GM23338 (cell line): ENCODE results near the gene RPS8. TPM values are rescaled to one million over a fixed set of nuclear protein-coding genes. Genes with fewer than 3 reads are reported as not detected.

Experiments
- ATAC-seq: fragments of 200-7000 bp; cut with Tn5 transposase; 3 replicates; pipeline ENCODE4 v1.9.1; 2020
- DNase-seq: peaks from one replicate; pipeline ENCODE4 v3.0.0-alpha.2; 2015; ENCODE audit warnings: low spot score
- H2AFZ ChIP-seq: fragments of 200-600 bp; sonication (generic); 2 replicates; pipeline ENCODE4 v1.8.0; 2016; ENCODE audit warnings: antibody characterized with exemption, mild to moderate bottlenecking, moderate library complexity
- H3F3A ChIP-seq: fragments of 200-600 bp; sonication (generic); replicated peaks from 2 replicates; pipeline ENCODE4 v1.8.0; 2017; ENCODE audit warnings: antibody characterized with exemption, mixed run types, low read depth
- H3K27ac ChIP-seq: fragments of 200-600 bp; sonication (generic); 2 replicates; pipeline ENCODE4 v1.6.1; 2016; ENCODE audit warnings: low read depth
- H3K27me3 ChIP-seq: fragments of 200-600 bp; sonication (generic); 2 replicates; pipeline ENCODE4 v1.8.0; 2016; ENCODE audit warnings: mild to moderate bottlenecking, mixed run types, moderate library complexity; ENCODE audit not compliant: insufficient read depth
- H3K36me3 ChIP-seq: fragments of 200-600 bp; sonication (generic); 2 replicates; pipeline ENCODE4 v1.8.0; 2016; ENCODE audit warnings: mild to moderate bottlenecking; ENCODE audit not compliant: insufficient read depth
- H3K4me1 ChIP-seq: fragments of 200-600 bp; sonication (generic); 2 replicates; pipeline ENCODE4 v1.8.0; 2016; ENCODE audit warnings: mild to moderate bottlenecking, moderate library complexity; ENCODE audit not compliant: insufficient read depth
- H3K4me2 ChIP-seq: fragments of 200-600 bp; sonication (generic); 2 replicates; pipeline ENCODE4 v1.7.1; 2017; ENCODE audit warnings: mixed run types
- H3K4me3 ChIP-seq: fragments of 200-600 bp; sonication (generic); 2 replicates; pipeline ENCODE4 v1.6.1; 2016; ENCODE audit warnings: mixed run types
- H3K79me2 ChIP-seq: fragments of 200-600 bp; sonication (generic); replicated peaks from 2 replicates; pipeline ENCODE4 v1.8.0; 2017; ENCODE audit warnings: mild to moderate bottlenecking; ENCODE audit not compliant: insufficient read depth
- H3K9me2 ChIP-seq: fragments of 200-600 bp; sonication (generic); 2 replicates; pipeline ENCODE4 v1.8.0; 2017; ENCODE audit not compliant: insufficient read depth
- H4K20me1 ChIP-seq: fragments of 200-600 bp; sonication (generic); replicated peaks from 2 replicates; pipeline ENCODE4 v1.8.0; 2017; ENCODE audit warnings: mild to moderate bottlenecking; ENCODE audit not compliant: insufficient read depth
- H3K27ac Mint-ChIP-seq: 2 replicates; pipeline ENCODE4 v1.8.0; 2020; ENCODE audit warnings: inconsistent platforms, mild to moderate bottlenecking, moderate library complexity, mixed read lengths
- H3K27me3 Mint-ChIP-seq: 3 replicates; pipeline ENCODE4 v1.8.0; 2022; ENCODE audit warnings: low read depth, mild to moderate bottlenecking, moderate library complexity, mixed read lengths, inconsistent platforms; ENCODE audit not compliant: insufficient read depth, poor library complexity
- H3K36me3 Mint-ChIP-seq: 3 replicates; pipeline ENCODE4 v1.8.0; 2021; ENCODE audit warnings: low read depth, mild to moderate bottlenecking, inconsistent platforms, moderate library complexity, mixed read lengths
- H3K4me1 Mint-ChIP-seq: 3 replicates; pipeline ENCODE4 v1.8.0; 2020; ENCODE audit warnings: mild to moderate bottlenecking, inconsistent platforms, mixed read lengths
- H3K4me3 Mint-ChIP-seq: 3 replicates; pipeline ENCODE4 v1.8.0; 2021; ENCODE audit warnings: moderate library complexity, mild to moderate bottlenecking, inconsistent platforms, mixed read lengths
- H3K9me3 Mint-ChIP-seq: 3 replicates; pipeline ENCODE4 v1.8.0; 2020; ENCODE audit warnings: moderate library complexity, mild to moderate bottlenecking, inconsistent platforms, mixed read lengths
- CREB1 ChIP-seq: fragments of 250-450 bp; sonication (Bioruptor Pico); IDR thresholded peaks from 2 replicates; pipeline ENCODE4 v1.5.0; 2020; ENCODE audit warnings: low read depth, mild to moderate bottlenecking, moderate library complexity
- EZH2 ChIP-seq: fragments of 200-600 bp; sonication (generic); IDR thresholded peaks from one replicate; pipeline ENCODE4 v1.8.0; 2017; ENCODE audit warnings: antibody characterized with exemption, mild to moderate bottlenecking, low read depth; ENCODE audit not compliant: unreplicated experiment
- EZH2phosphoT487 ChIP-seq: fragments of 200-600 bp; sonication (generic); IDR thresholded peaks from one replicate; pipeline ENCODE4 v1.8.1; 2018; ENCODE audit warnings: antibody characterized with exemption; ENCODE audit not compliant: unreplicated experiment
- JUNB ChIP-seq: IDR thresholded peaks from one replicate; pipeline ENCODE4 v1.6.1; 2016; ENCODE audit warnings: antibody characterized with exemption; ENCODE audit not compliant: unreplicated experiment
- NANOG ChIP-seq: IDR thresholded peaks from 2 replicates; pipeline ENCODE4 v1.6.1; 2016; ENCODE audit warnings: antibody characterized with exemption, borderline replicate concordance
- POLR2AphosphoS5 ChIP-seq: IDR thresholded peaks from 2 replicates; pipeline ENCODE4 v1.6.1; 2016; ENCODE audit warnings: antibody characterized with exemption, low read depth
- ZNF331 ChIP-seq: fragments of 250-450 bp; sonication (Bioruptor Pico); IDR thresholded peaks from 2 replicates; pipeline ENCODE4 v1.5.0; 2020; ENCODE audit warnings: low read depth, mild to moderate bottlenecking, moderate library complexity
- polyA plus RNA-seq: library from polyadenylated mRNA; unstranded; fragments of >200 nt; fragmentation: Nextera tagmentation; extraction: Ambion mirVana; gene quantifications from 2 replicates; pipeline ENCODE4 v1.2.1, GENCODE V29; 2016
- total RNA-seq: library from RNA; depleted of rRNA; stranded (reverse); fragments of >200 nt; shearing (Covaris generic); gene quantifications from 2 replicates; pipeline ENCODE4 v1.2.3, GENCODE V29; 2014
- TF ChIP-seq, protein P1 (sequence below), 2 experiments: fragments of 200-600 bp in 1 of 2; sonication (generic) in 1 of 2; conservative IDR thresholded peaks; 2 replicates each; pipeline versions ENCODE4 v1.5.1 to v1.6.1; 2016 to 2017; ENCODE audit warnings: antibody characterized with exemption in 2 of 2, low read depth in 2 of 2, mild to moderate bottlenecking in 2 of 2, moderate library complexity in 1 of 2
- TF ChIP-seq, protein P2 (sequence below): IDR thresholded peaks from 2 replicates; pipeline ENCODE4 v1.6.1; 2016; ENCODE audit warnings: antibody characterized with exemption
- TF ChIP-seq, protein P3 (sequence below): IDR thresholded peaks from one replicate; pipeline ENCODE4 v1.6.1; 2018; ENCODE audit warnings: antibody characterized with exemption; ENCODE audit not compliant: unreplicated experiment

RPS8 gene
- total and polyA plus RNA-seq, 2 experiments from 2014 or later, result 1,756 to 2,427 TPM

DNA sequence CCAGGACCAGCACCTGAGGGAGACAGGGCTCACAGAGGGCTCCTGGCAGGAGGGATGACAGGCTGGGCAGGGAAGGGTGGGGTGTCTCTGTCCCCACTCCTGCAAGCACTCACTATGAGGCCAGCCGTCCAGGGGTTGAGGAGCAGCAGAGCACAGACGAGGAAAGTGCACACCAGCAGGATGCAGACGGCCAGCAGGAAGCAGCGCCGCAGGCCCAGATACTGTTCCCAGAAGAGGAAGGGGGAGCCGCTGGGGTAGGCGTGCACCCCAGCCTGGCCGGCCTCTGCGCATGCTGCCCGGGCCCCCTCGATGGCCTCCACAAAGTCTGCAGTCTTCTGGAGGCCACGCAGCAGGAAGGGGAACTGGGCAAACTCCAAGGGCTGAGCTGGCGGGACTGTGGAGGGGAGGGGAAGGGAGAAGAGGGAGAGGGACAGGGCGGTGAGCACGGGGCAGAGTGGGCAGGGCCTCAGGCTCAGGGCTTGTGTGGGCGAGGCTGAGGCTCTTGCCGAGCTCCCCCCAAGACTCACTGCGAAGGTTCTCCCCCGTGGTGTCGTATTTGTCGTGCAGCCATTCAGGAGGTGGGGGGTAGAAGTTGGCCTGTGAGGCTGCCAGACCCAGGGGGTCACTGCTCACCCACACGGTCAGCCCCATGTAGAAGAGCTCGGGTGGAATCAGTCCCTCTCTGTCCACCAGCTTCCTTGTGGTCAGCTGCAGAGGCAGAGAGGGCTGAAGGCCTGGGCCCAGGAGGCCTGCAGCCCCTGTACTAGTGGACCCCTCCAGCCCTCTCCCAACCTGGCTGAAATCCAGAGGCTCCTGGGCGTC lies 51.2 kb downstream of the RPS8 start (continued):
- no peak for TF ChIP-seq CREB1 (CRISPR knock-in tag)
- TF ChIP-seq, protein P1, sequence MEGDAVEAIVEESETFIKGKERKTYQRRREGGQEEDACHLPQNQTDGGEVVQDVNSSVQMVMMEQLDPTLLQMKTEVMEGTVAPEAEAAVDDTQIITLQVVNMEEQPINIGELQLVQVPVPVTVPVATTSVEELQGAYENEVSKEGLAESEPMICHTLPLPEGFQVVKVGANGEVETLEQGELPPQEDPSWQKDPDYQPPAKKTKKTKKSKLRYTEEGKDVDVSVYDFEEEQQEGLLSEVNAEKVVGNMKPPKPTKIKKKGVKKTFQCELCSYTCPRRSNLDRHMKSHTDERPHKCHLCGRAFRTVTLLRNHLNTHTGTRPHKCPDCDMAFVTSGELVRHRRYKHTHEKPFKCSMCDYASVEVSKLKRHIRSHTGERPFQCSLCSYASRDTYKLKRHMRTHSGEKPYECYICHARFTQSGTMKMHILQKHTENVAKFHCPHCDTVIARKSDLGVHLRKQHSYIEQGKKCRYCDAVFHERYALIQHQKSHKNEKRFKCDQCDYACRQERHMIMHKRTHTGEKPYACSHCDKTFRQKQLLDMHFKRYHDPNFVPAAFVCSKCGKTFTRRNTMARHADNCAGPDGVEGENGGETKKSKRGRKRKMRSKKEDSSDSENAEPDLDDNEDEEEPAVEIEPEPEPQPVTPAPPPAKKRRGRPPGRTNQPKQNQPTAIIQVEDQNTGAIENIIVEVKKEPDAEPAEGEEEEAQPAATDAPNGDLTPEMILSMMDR (conservative IDR thresholded peaks at IDR 0.05; ENCODE audit: low read depth in 2 of 2), result no peak
- no peak for TF ChIP-seq EZH2phosphoT487
- TF ChIP-seq NANOG, result no peak
- TF ChIP-seq, protein P2, sequence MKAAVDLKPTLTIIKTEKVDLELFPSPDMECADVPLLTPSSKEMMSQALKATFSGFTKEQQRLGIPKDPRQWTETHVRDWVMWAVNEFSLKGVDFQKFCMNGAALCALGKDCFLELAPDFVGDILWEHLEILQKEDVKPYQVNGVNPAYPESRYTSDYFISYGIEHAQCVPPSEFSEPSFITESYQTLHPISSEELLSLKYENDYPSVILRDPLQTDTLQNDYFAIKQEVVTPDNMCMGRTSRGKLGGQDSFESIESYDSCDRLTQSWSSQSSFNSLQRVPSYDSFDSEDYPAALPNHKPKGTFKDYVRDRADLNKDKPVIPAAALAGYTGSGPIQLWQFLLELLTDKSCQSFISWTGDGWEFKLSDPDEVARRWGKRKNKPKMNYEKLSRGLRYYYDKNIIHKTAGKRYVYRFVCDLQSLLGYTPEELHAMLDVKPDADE, result no peak
- no peak for TF ChIP-seq ZNF331
- TF ChIP-seq, protein P3, sequence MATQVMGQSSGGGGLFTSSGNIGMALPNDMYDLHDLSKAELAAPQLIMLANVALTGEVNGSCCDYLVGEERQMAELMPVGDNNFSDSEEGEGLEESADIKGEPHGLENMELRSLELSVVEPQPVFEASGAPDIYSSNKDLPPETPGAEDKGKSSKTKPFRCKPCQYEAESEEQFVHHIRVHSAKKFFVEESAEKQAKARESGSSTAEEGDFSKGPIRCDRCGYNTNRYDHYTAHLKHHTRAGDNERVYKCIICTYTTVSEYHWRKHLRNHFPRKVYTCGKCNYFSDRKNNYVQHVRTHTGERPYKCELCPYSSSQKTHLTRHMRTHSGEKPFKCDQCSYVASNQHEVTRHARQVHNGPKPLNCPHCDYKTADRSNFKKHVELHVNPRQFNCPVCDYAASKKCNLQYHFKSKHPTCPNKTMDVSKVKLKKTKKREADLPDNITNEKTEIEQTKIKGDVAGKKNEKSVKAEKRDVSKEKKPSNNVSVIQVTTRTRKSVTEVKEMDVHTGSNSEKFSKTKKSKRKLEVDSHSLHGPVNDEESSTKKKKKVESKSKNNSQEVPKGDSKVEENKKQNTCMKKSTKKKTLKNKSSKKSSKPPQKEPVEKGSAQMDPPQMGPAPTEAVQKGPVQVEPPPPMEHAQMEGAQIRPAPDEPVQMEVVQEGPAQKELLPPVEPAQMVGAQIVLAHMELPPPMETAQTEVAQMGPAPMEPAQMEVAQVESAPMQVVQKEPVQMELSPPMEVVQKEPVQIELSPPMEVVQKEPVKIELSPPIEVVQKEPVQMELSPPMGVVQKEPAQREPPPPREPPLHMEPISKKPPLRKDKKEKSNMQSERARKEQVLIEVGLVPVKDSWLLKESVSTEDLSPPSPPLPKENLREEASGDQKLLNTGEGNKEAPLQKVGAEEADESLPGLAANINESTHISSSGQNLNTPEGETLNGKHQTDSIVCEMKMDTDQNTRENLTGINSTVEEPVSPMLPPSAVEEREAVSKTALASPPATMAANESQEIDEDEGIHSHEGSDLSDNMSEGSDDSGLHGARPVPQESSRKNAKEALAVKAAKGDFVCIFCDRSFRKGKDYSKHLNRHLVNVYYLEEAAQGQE, result no peak
- TF ChIP-seq EZH2, result no peak
- TF ChIP-seq JUNB, result no peak
- no peak for TF ChIP-seq POLR2AphosphoS5

DNA sequence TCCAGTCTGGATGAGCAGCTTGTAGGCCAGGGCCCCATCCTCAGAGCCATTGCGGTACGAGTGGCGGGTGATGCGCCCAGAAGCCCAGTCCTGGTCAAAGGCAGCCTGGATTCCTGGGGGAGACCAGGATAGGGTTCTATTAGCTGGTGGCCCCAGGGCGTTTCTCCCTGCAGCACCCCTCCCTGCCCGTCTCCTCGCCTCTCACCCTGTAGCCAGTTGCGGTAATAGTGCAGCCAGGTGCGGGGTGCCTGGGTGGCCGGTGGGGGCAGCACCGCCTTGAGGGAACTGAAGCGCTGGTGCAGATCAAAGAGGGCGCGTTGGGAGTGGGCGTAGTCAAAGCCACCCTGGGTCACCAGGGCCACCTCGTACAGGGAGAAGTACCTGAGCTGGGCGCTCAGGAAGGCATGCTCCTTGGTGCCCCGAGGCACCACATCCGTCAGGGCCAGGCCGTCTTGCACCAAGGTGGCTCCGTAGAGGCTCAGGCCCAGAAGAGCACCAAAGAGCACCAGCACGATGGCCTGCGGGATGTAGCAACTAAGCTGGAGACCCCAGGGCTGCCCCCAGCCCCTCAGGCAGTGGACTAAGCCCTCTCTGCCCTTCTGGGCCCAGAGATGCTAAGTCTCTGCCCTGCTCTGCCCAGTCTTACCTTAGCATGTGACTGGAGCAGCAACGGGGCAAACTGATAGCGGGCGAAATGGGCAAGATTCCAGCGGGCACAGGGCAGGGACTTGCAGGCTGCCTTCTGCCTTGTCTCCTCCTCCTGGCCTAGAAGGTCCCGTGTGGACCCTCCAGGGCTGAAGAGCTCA lies 52.1 kb downstream of the RPS8 start:
- no peak overlapping the region for H3K4me2 ChIP-seq
- DNase-seq (peak; percentile 71), ATAC-seq (peak; percentile 80)
- H4K20me1 ChIP-seq, result no peaks in the 10 kb centered on the region
- peak overlapping the region; percentile 56; the same call in 1 of the 2 replicates for H2AFZ ChIP-seq
- no peaks in the 10 kb centered on the region for H3K9me2 ChIP-seq
- H3K27me3 Mint-ChIP-seq, result peaks cover 9% of the 10 kb centered on the region
- TF ChIP-seq, protein P1 (conservative IDR thresholded peaks at IDR 0.05; ENCODE audit: low read depth in 2 of 2), result peak; percentile 42 to 65
- no peak for TF ChIP-seq POLR2AphosphoS5
- TF ChIP-seq, protein P2, result no peak
- no peak overlapping the region for H3K4me3 ChIP-seq
- no peak overlapping the region for H3K27ac Mint-ChIP-seq
- no peaks in the 10 kb centered on the region for H3K36me3 Mint-ChIP-seq
- no peak overlapping the region for H3K27ac ChIP-seq
- H3K4me1 ChIP-seq, result no peaks in the 10 kb centered on the region
- no peaks in the 10 kb centered on the region for H3K9me3 Mint-ChIP-seq
- H3K79me2 ChIP-seq, result no peaks in the 10 kb centered on the region
- H3K4me3 Mint-ChIP-seq, result no peak overlapping the region
- H3K4me1 Mint-ChIP-seq, result peaks cover 15% of the 10 kb centered on the region
- no peaks in the 10 kb centered on the region for H3K36me3 ChIP-seq
- H3K27me3 ChIP-seq, result no peaks in the 10 kb centered on the region
- H3F3A ChIP-seq, result no peaks in the 10 kb centered on the region
